Caco-2 (cell line): ENCODE measurements around the gene BCL7B. TPM values are rescaled to one million over a fixed set of nuclear protein-coding genes. Genes with fewer than 3 reads are reported as not detected.
"Not testable (repeated sequence)": the region's sequence is repeated elsewhere in the genome, so short reads cannot be mapped to it uniquely, and the experiment has no call there.

Source experiments
- BruUV-seq: library from RNA; stranded (reverse); fragments of 400-500 nt; replicated peaks from 2 replicates; lab custom pipeline; 2021; lab: Mats Ljungman, UMichigan
- CTCF ChIA-PET: fragments of 300-600 bp; sonication (Branson Sonifier 250); formaldehyde crosslinking; loops from one replicate; lab custom pipeline; 2022; ENCODE audit warnings: antibody characterized with exemption; lab: Charles Lee
- POLR2A ChIA-PET: fragments of 300-600 bp; sonication (Branson Sonifier 250); formaldehyde crosslinking; loops from one replicate; lab custom pipeline; 2022; ENCODE audit warnings: antibody characterized with exemption; lab: Charles Lee
- DNase-seq, 2 experiments: peaks; one replicate each; pipeline versions ENCODE4 v3.0.0 to v3.0.0-alpha.2; 2020 to 2022
- H3K27me3 ChIP-seq: replicated peaks from 2 replicates; pipeline ENCODE4 v1.6.0; 2011; ENCODE audit warnings: low read length; ENCODE audit not compliant: control insufficient read depth, insufficient read depth
- H3K36me3 ChIP-seq: 2 replicates; pipeline ENCODE4 v1.5.1; 2011; ENCODE audit warnings: low read length; ENCODE audit not compliant: control insufficient read depth, insufficient read depth
- H3K4me1 ChIP-seq: fragments of 250-450 bp; sonication (Bioruptor Pico); 2 replicates; pipeline ENCODE4 v1.5.1; 2020; ENCODE audit warnings: mild to moderate bottlenecking
- H3K4me3 ChIP-seq: 2 replicates; pipeline ENCODE4 v1.5.1; 2011; ENCODE audit warnings: low read depth, mild to moderate bottlenecking, control low read depth, low read length
- H3K9me3 ChIP-seq: fragments of 250-450 bp; sonication (Bioruptor Pico); 2 replicates; pipeline ENCODE4 v1.5.1; 2020; ENCODE audit warnings: mild to moderate bottlenecking, moderate library complexity
- H3K27ac Mint-ChIP-seq: one replicate; pipeline ENCODE4 v1.8.0; 2022; ENCODE audit warnings: mixed read lengths; ENCODE audit not compliant: unreplicated experiment
- H3K27me3 Mint-ChIP-seq: one replicate; pipeline ENCODE4 v1.8.0; 2022; ENCODE audit warnings: mixed read lengths; ENCODE audit not compliant: insufficient read depth, unreplicated experiment
- H3K36me3 Mint-ChIP-seq: one replicate; pipeline ENCODE4 v1.8.0; 2022; ENCODE audit warnings: mild to moderate bottlenecking, mixed read lengths; ENCODE audit not compliant: insufficient read depth, unreplicated experiment
- H3K4me1 Mint-ChIP-seq: one replicate; pipeline ENCODE4 v1.8.0; 2022; ENCODE audit warnings: low read depth, mixed read lengths; ENCODE audit not compliant: unreplicated experiment
- H3K4me3 Mint-ChIP-seq: one replicate; pipeline ENCODE4 v1.8.0; 2022; ENCODE audit warnings: mild to moderate bottlenecking, moderate library complexity, mixed read lengths; ENCODE audit not compliant: unreplicated experiment
- H3K9me3 Mint-ChIP-seq: one replicate; pipeline ENCODE4 v1.8.0; 2022; ENCODE audit warnings: mixed read lengths; ENCODE audit not compliant: unreplicated experiment
- intact Hi-C: fragments of 100-400 bp; cut with micrococcal nuclease; formaldehyde crosslinking; loops from one replicate; pipeline ENCODE4 v1.10.0; 2022; ENCODE audit not compliant: unreplicated experiment
- total RNA-seq: library from RNA; stranded (reverse); gene quantifications from 2 replicates; pipeline ENCODE4 v1.2.3, GENCODE V29; 2022
- TF ChIP-seq, protein P1 (sequence below), 2 experiments: fragments of 200-600 bp in 1 of 2; IDR thresholded peaks; 1 replicate in 1 of 2; 2 replicates in 1 of 2; pipeline versions ENCODE4 v1.5.1 to v1.8.0; 2011 to 2022; ENCODE audit warnings: antibody characterized with exemption in 1 of 2, control low read depth in 1 of 2, inconsistent platforms in 1 of 2, low read depth in 1 of 2, low read length in 1 of 2, mild to moderate bottlenecking in 1 of 2, moderate library complexity in 1 of 2; ENCODE audit not compliant: insufficient read depth in 1 of 2, severe bottlenecking in 1 of 2, unreplicated experiment in 1 of 2

Gene BCL7B
- total RNA-seq, 1 experiment from 2014 or later = 74.6 TPM

DNA sequence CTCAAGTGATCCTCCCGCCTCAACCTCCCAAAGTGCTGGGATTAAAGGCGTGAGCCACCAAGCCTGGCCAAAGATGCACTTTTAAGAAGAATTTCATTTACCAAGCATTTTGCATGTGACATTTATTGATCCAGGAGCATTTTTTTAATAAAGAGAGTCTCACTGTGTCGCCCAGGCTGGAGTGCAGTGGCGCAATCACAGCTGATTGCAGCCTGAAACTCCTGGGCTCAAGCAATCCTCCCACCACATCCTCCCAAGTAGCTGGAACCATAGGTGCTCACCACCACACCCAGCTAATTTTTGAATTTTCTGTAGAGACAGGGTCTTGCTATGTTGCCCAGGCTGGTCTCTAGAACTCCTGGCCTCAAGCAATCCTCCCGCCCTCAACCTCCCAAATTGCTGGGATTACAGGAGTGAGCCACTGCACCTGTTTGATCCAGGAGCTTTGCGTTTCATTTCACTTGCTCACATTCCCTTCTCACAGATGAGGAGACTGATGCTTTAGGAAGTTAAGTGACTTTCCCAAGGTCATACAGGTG is 25.2 kb upstream of the BCL7B start:
- Histone ChIP-seq H3K36me3 (no peaks in the 10 kb centered on the region), H3K9me3 (no peaks in the 10 kb centered on the region), H3K4me3 (no peak overlapping the region), H3K27me3 (no peaks in the 10 kb centered on the region), H3K4me1 (no peaks in the 10 kb centered on the region)
- Mint-ChIP-seq H3K27me3 (no peaks in the 10 kb centered on the region), H3K36me3 (peaks cover 14% of the 10 kb centered on the region), H3K4me3 (no peak overlapping the region), H3K9me3 (no peaks in the 10 kb centered on the region), H3K27ac (no peak overlapping the region), H3K4me1 (peaks cover 8% of the 10 kb centered on the region)
- TF ChIP-seq, protein P1, sequence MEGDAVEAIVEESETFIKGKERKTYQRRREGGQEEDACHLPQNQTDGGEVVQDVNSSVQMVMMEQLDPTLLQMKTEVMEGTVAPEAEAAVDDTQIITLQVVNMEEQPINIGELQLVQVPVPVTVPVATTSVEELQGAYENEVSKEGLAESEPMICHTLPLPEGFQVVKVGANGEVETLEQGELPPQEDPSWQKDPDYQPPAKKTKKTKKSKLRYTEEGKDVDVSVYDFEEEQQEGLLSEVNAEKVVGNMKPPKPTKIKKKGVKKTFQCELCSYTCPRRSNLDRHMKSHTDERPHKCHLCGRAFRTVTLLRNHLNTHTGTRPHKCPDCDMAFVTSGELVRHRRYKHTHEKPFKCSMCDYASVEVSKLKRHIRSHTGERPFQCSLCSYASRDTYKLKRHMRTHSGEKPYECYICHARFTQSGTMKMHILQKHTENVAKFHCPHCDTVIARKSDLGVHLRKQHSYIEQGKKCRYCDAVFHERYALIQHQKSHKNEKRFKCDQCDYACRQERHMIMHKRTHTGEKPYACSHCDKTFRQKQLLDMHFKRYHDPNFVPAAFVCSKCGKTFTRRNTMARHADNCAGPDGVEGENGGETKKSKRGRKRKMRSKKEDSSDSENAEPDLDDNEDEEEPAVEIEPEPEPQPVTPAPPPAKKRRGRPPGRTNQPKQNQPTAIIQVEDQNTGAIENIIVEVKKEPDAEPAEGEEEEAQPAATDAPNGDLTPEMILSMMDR (IDR thresholded peaks at IDR 0.05; ENCODE audit: insufficient read depth in 1 of 2, low read depth in 1 of 2, low read length in 1 of 2, severe bottlenecking in 1 of 2, unreplicated experiment in 1 of 2) = no peak
- DNase-seq = no peak
- intact Hi-C loops = no loop called here
- no TSS peak for BruUV-seq
- ChIA-PET POLR2A (no interaction called here), CTCF (no interaction called here)

GRCh38 chr7:73581006-73581405 is 23.5 kb upstream of the BCL7B start:
- peaks cover 27% of the 10 kb centered on the region for H3K36me3 Mint-ChIP-seq
- POLR2A ChIA-PET = interaction anchor here (0.6 kb wide), 1 partner anchor 502 kb away, joined by 5 read pairs; no protein-coding TSS in a partner anchor
- DNase-seq, H3K4me1 Mint-ChIP-seq, CTCF ChIA-PET, H3K27me3 Mint-ChIP-seq, H3K9me3 ChIP-seq, H3K4me3 Mint-ChIP-seq, H3K27ac Mint-ChIP-seq, BruUV-seq, H3K4me1 ChIP-seq, H3K9me3 Mint-ChIP-seq, H3K4me3 ChIP-seq, intact Hi-C loops, H3K36me3 ChIP-seq, H3K27me3 ChIP-seq: not testable (repeated sequence)

DNA sequence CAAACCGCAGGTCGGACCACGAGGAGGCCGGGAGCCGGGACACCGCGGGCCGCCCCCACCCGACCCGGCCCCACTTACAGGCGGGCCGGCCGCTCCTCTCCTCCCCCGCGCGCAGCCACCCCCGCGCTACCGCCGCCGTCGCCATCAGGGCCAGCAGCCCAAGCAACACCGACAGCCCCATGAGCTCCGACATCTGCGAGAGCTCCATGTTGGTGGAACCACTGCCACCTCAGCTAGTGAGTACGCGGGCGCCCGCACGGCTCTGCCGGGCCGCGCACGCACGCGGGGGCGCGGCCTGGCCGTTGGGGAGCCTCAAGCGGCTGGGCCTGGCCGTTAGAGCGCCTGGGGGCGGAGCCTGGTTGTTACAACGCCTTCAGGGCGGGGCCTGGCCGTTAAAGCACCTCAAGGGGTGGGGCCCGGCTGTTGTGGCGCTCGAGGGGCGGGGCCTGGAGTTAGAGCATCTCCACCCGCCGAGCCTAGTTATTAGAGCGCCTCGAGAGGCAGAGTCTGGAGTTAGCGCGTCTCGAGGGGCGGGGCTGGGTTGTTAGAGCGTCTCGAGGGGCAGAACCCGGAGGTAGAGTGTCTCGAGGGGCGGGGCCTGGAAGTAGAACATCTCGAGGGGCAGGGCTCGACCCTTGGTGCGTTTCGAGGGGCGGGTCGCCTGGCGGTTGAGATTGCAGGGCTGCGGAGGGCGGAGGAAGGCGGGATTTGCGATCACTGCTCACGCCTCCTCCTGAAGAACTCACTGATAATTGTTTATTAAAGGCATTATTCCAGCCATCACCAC is 21.0 kb upstream of the BCL7B start, which contains the start of gene TBL2:
TBL2 (minus strand) TSS at position 238 of the 787 bp plus-strand sequence; CDS start at position 208, 30 bp downstream.
- H3K36me3 Mint-ChIP-seq = peaks cover 43% of the 10 kb centered on the region
- H3K9me3 ChIP-seq = no peaks in the 10 kb centered on the region
- no peaks in the 10 kb centered on the region for H3K9me3 Mint-ChIP-seq
- peaks cover 8% of the 10 kb centered on the region for H3K4me1 Mint-ChIP-seq
- BruUV-seq = no TSS peak
- TF ChIP-seq, protein P1 (IDR thresholded peaks at IDR 0.05; ENCODE audit: insufficient read depth in 1 of 2, low read depth in 1 of 2, low read length in 1 of 2, severe bottlenecking in 1 of 2, unreplicated experiment in 1 of 2) = peak in 1 of 2 experiments; percentile 30
- H3K4me1 ChIP-seq = peaks cover 8% of the 10 kb centered on the region; the same call in 1 of the 2 replicates
- H3K27me3 ChIP-seq = no peaks in the 10 kb centered on the region
- H3K36me3 ChIP-seq = peaks cover 5% of the 10 kb centered on the region
- no peaks in the 10 kb centered on the region for H3K27me3 Mint-ChIP-seq
- H3K27ac Mint-ChIP-seq = peak within 1 kb of the TSS; percentile 92
- intact Hi-C loops = loop anchor here (1.0 to 5.0 kb wide), 4 partner anchors 21 to 249 kb away; partner anchors contain the start of genes BAZ1B, BCL7B and MLXIPL
- ChIA-PET POLR2A (interaction anchor here (0.5 to 1.4 kb wide), 20 partner anchors 9 to 1908 kb away, joined by 3 to 14 read pairs (median 5); partner anchors contain the start of genes BAZ1B and BCL7B), CTCF (interaction anchor here (0.6 to 1.4 kb wide), 4 partner anchors 9 to 304 kb away, joined by 3 to 8 read pairs (median 4); no protein-coding TSS in a partner anchor)
- peak within 1 kb of the TSS; percentile 60 for H3K4me3 ChIP-seq
- H3K4me3 Mint-ChIP-seq = peak within 1 kb of the TSS; percentile 95
- peak; percentile 99 for DNase-seq
